Bronchial epithelial cell (primary cell): Measurements from ENCODE around the gene ASF1B. TPM values are rescaled to one million over a fixed set of nuclear protein-coding genes. Genes with fewer than 3 reads are reported as not detected.
A peak's percentile ranks its signal among the peaks of the same experiment; 100 is the strongest.

Experiments
- DNase-seq: peaks from one replicate; pipeline ENCODE4 v3.0.0-alpha.2; 2010; ENCODE audit warnings: low read depth
- FAIRE-seq: peaks from 2 replicates; lab custom pipeline; 2011; peaks lifted over from hg19 to GRCh38; lab: Jason Lieb, UNC
- H3K27me3 ChIP-seq: 2 replicates; pipeline ENCODE4 v1.5.1; 2011; ENCODE audit warnings: low read length; ENCODE audit not compliant: control insufficient read depth, insufficient read depth
- H3K36me3 ChIP-seq: 2 replicates; pipeline ENCODE4 v1.5.1; 2011; ENCODE audit warnings: low read length; ENCODE audit not compliant: control insufficient read depth, insufficient read depth
- H3K4me3 ChIP-seq: 2 replicates; pipeline ENCODE4 v1.5.1; 2011; ENCODE audit warnings: mild to moderate bottlenecking, low read depth, low read length, control low read depth
- total RNA-seq: library from RNA; depleted of rRNA; stranded (reverse); fragments of >200 nt; gene quantifications from 2 replicates; pipeline ENCODE4 v1.2.1, GENCODE V29; 2014
- TF ChIP-seq, protein P1 (sequence below): IDR thresholded peaks from 2 replicates; pipeline ENCODE4 v1.5.1; 2011; ENCODE audit warnings: mild to moderate bottlenecking, moderate library complexity, low read length, control low read depth, inconsistent platforms; ENCODE audit not compliant: insufficient read depth, severe bottlenecking

Gene ASF1B
- total RNA-seq, 1 donor from 2014 or later: 0.53 TPM

GRCh38 chr19:14106840-14107239 is 29.5 kb downstream of the ASF1B start:
- TF ChIP-seq, protein P1, sequence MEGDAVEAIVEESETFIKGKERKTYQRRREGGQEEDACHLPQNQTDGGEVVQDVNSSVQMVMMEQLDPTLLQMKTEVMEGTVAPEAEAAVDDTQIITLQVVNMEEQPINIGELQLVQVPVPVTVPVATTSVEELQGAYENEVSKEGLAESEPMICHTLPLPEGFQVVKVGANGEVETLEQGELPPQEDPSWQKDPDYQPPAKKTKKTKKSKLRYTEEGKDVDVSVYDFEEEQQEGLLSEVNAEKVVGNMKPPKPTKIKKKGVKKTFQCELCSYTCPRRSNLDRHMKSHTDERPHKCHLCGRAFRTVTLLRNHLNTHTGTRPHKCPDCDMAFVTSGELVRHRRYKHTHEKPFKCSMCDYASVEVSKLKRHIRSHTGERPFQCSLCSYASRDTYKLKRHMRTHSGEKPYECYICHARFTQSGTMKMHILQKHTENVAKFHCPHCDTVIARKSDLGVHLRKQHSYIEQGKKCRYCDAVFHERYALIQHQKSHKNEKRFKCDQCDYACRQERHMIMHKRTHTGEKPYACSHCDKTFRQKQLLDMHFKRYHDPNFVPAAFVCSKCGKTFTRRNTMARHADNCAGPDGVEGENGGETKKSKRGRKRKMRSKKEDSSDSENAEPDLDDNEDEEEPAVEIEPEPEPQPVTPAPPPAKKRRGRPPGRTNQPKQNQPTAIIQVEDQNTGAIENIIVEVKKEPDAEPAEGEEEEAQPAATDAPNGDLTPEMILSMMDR: no peak
- H3K36me3 ChIP-seq: peaks cover 7% of the 10 kb centered on the region
- no peaks in the 10 kb centered on the region for H3K27me3 ChIP-seq
- DNase-seq: no peak
- no peak overlapping the region for H3K4me3 ChIP-seq
- no peak for FAIRE-seq

DNA sequence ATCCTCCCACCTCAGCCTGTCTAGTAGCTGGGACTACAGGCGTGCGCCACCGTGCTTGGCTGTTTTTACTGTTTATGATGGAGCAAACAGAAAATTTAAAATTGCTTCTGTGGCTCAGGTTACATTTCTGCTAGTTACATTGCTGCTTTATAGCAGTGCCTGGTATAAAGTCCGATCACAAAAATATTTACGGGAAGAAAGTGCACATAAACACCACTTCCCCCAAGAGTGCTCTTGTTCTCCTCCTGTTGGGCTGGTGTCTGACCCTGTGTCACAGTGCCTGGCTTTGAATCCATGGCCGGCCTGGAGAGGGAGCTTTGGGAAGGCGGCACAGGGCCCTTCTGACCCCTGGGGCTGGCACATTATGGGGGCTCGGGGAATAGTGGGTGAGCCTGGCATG is 30.7 kb downstream of the ASF1B start:
- FAIRE-seq (no peak), DNase-seq (no peak)
- TF ChIP-seq, protein P1: no peak
- Histone ChIP-seq H3K27me3 (no peaks in the 10 kb centered on the region), H3K36me3 (peaks cover 10% of the 10 kb centered on the region), H3K4me3 (no peak overlapping the region)

DNA sequence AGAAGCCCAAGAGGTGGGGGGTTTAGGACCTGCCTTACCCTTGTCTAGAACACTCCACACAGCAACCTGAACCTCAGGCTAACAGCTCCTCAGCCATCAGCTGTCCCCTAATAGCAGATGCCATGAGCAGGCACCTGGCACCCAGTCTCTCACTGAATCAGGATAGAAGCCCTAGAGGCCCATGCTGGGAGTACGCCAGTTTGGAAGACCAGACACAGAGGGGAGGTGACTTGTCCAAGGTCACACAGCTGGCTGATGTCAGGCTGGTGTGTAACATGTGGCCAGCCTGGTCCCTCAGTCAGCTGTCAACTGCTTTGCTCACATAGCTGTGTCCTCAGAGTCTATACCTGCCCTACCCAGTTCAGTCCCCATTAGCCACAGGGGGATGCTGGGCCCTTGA is 33.1 kb downstream of the ASF1B start:
- DNase-seq (no peak), FAIRE-seq (no peak)
- TF ChIP-seq, protein P1: no peak
- H3K27me3 ChIP-seq: no peaks in the 10 kb centered on the region
- H3K4me3 ChIP-seq: no peak overlapping the region
- H3K36me3 ChIP-seq: peaks cover 10% of the 10 kb centered on the region

DNA sequence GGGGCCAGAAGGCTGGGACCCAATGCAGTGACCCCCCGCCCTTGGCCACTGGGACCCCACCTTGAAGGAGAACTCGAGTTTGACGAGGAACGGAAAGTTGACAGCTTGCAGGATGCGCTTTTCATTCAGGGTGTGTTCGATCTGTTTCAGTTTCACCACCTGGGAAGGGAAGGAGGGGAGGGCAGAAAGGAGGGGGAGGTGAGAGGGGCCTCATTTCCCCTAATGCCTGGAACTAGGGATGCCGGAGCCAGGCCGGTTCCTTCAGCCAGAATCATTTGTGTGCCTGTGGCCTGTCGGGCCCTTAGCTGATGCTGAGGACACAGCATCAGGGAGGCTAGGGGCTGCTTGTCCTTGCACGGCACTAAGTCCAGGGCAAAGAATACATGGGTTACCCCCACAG is 33.6 kb downstream of the ASF1B start:
- DNase-seq (no peak), FAIRE-seq (no peak)
- no peaks in the 10 kb centered on the region for H3K27me3 ChIP-seq
- H3K36me3 ChIP-seq: peaks cover 10% of the 10 kb centered on the region
- TF ChIP-seq, protein P1: no peak
- no peak overlapping the region for H3K4me3 ChIP-seq

DNA sequence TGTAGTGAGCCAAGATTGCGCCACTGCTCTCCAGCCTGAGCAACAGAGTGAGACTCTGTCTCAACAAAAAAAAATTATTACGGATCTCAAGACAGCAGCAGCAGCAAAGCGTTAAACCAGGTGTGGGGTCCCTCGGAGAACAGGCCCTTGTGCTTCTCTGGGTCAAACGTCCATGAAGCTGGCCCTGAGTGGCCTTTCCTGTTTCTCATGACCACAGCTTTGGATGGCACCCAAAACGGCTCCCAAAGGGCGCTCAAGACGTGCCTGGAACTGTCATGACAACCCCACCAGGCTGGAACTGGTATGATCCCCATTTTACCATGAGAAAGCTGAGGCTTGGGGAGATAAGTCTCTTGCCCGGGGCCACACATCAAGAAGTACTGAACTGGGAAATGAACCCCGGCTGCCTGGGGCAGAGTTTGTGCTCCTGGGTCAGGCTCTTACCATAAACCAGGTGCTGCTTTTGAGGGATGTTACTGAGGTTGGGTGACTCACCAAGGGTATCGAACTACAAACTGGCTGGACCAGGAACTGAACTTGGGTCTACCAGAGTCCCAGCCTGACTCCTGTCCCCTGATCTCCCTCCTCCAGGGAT is 34.2 kb downstream of the ASF1B start:
- Histone ChIP-seq H3K4me3 (no peak overlapping the region), H3K27me3 (no peaks in the 10 kb centered on the region), H3K36me3 (peaks cover 10% of the 10 kb centered on the region)
- TF ChIP-seq, protein P1: no peak
- no peak for FAIRE-seq
- peak; percentile 30 for DNase-seq

- peaks cover 10% of the 10 kb centered on the region for H3K36me3 ChIP-seq
- DNase-seq (no peak), FAIRE-seq (no peak)
- TF ChIP-seq, protein P1: no peak
- H3K27me3 ChIP-seq: no peaks in the 10 kb centered on the region
- no peak overlapping the region for H3K4me3 ChIP-seq
Measured at GRCh38 chr19:14101003-14101545, 35.3 kb downstream of the ASF1B start.
